ACC112 (cell line): ENCODE data around the gene TMEM203.

ENCODE experiments used
- H2AFZ ChIP-seq: fragments of 200-600 bp; sonication (generic); one replicate; pipeline ENCODE4 v1.6.0; 2017; ENCODE audit warnings: antibody characterized with exemption, low read length; ENCODE audit not compliant: unreplicated experiment
- H3K27ac ChIP-seq: fragments of 200-600 bp; sonication (generic); 2 replicates; pipeline ENCODE4 v1.5.1; 2014; ENCODE audit warnings: low read depth, mild to moderate bottlenecking, antibody characterized with exemption, low read length, moderate library complexity
- H3K27me3 ChIP-seq: fragments of 200-600 bp; sonication (generic); 2 replicates; pipeline ENCODE4 v1.6.1; 2014; ENCODE audit warnings: mild to moderate bottlenecking, antibody characterized with exemption, low read length, moderate library complexity, mixed read lengths; ENCODE audit not compliant: insufficient read depth
- H3K36me3 ChIP-seq: fragments of 200-600 bp; sonication (generic); 2 replicates; pipeline ENCODE4 v1.6.1; 2016; ENCODE audit warnings: mild to moderate bottlenecking, antibody characterized with exemption, low read length, moderate library complexity, mixed read lengths; ENCODE audit not compliant: insufficient read depth
- H3K4me1 ChIP-seq: fragments of 200-600 bp; sonication (generic); one replicate; pipeline ENCODE4 v1.6.1; 2016; ENCODE audit warnings: low read length, mixed read lengths; ENCODE audit not compliant: insufficient read depth, unreplicated experiment, control insufficient read depth
- H3K4me3 ChIP-seq: fragments of 200-600 bp; sonication (generic); 2 replicates; pipeline ENCODE4 v1.5.1; 2014; ENCODE audit warnings: mild to moderate bottlenecking, low read depth, low read length
- H3K79me2 ChIP-seq: fragments of 200-600 bp; sonication (generic); one replicate; pipeline ENCODE4 v1.6.0; 2016; ENCODE audit warnings: low read length; ENCODE audit not compliant: control insufficient read depth, unreplicated experiment, insufficient read depth

TMEM203 gene

GRCh38 chr9:137198051-137198901 lies 7.2 kb downstream of the TMEM203 start:
- Histone ChIP-seq H3K36me3 (no peaks in the 10 kb centered on the region), H2AFZ (no peak overlapping the region), H3K27ac (no peak overlapping the region), H3K27me3 (no peaks in the 10 kb centered on the region), H3K4me3 (peak overlapping the region; percentile 77), H3K4me1 (peaks cover 10% of the 10 kb centered on the region), H3K79me2 (peaks cover 7% of the 10 kb centered on the region)

DNA sequence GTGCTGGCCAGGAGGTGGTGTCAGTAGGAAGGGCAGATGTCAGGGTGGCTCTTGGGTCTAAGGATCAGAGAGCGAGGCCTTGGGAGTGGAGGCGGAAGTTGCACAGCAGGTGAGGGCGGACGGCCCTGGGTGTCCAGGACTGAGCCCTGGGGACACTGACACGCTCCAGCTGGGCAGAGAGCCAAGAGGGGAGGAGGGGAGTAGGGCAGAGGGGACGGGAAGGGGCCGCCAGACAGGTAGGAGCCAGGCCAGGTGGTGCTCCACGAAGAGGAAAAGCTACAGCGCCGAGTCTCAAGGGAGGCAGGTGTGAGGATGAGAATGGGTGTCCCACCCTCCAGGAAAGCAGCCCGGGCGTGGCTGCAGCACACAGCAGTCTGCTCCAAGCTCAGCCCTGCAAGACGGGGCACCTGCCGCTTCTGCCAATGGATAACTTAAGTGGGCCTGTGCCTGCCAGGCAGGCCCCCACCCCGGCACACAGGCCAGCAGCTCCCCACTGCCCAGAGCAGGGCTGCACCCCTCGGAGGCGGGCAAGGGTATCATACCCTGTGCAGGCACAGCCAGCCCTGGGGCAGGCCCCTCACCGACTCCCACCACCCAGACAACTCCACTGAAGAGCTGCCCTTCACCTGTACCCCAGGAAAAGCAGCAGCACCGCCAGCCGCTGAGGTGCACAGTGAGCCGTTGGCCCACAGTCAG lies 9.8 kb downstream of the TMEM203 start:
- H3K4me3 ChIP-seq: no peak overlapping the region
- H3K36me3 ChIP-seq: no peaks in the 10 kb centered on the region
- H3K4me1 ChIP-seq: peaks cover 4% of the 10 kb centered on the region
- H2AFZ ChIP-seq: no peak overlapping the region
- peaks cover 13% of the 10 kb centered on the region for H3K79me2 ChIP-seq
- H3K27ac ChIP-seq: no peak overlapping the region
- H3K27me3 ChIP-seq: no peaks in the 10 kb centered on the region

GRCh38 chr9:137194909-137195308 lies 10.5 kb downstream of the TMEM203 start:
- Histone ChIP-seq H3K79me2 (peaks cover 20% of the 10 kb centered on the region), H3K27me3 (no peaks in the 10 kb centered on the region), H3K27ac (no peak overlapping the region), H3K4me3 (no peak overlapping the region), H3K4me1 (peaks cover 9% of the 10 kb centered on the region), H2AFZ (no peak overlapping the region), H3K36me3 (no peaks in the 10 kb centered on the region)

- Histone ChIP-seq H3K4me1 (peaks cover 15% of the 10 kb centered on the region), H3K27ac (no peak overlapping the region), H3K27me3 (no peaks in the 10 kb centered on the region), H2AFZ (no peak overlapping the region), H3K36me3 (no peaks in the 10 kb centered on the region), H3K4me3 (no peak overlapping the region), H3K79me2 (peaks cover 24% of the 10 kb centered on the region)
Observed at GRCh38 chr9:137194388-137194787, 11.1 kb downstream of the TMEM203 start.

GRCh38 chr9:137193771-137194170 lies 11.7 kb downstream of the TMEM203 start:
- H2AFZ ChIP-seq: no peak overlapping the region
- no peak overlapping the region for H3K27ac ChIP-seq
- no peaks in the 10 kb centered on the region for H3K27me3 ChIP-seq
- peaks cover 24% of the 10 kb centered on the region for H3K79me2 ChIP-seq
- H3K36me3 ChIP-seq: no peaks in the 10 kb centered on the region
- H3K4me3 ChIP-seq: no peak overlapping the region
- peaks cover 13% of the 10 kb centered on the region for H3K4me1 ChIP-seq

DNA sequence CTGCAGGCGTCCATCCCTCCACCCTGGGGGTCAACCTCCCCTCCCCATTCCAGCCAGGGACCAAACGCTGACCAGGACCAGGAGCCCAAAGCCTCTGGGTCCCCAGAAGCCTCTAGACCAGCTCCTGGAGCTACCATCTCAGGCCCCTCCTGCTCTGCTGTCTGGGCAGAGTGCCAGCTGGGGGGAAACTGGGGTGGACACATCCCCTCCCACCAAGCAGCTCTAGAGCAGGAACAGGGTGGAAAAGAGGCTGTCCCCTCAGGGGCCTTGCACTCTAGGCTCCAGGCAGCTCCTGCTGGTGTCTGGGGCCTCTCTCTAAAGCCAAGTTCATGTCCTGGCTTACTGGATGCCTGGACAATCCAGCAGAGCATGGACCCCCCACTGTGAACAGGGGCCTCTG lies 12.6 kb downstream of the TMEM203 start:
- H3K27ac ChIP-seq: no peak overlapping the region
- no peak overlapping the region for H2AFZ ChIP-seq
- no peak overlapping the region for H3K4me3 ChIP-seq
- H3K79me2 ChIP-seq: peaks cover 24% of the 10 kb centered on the region
- no peaks in the 10 kb centered on the region for H3K27me3 ChIP-seq
- peaks cover 11% of the 10 kb centered on the region for H3K4me1 ChIP-seq
- no peaks in the 10 kb centered on the region for H3K36me3 ChIP-seq

DNA sequence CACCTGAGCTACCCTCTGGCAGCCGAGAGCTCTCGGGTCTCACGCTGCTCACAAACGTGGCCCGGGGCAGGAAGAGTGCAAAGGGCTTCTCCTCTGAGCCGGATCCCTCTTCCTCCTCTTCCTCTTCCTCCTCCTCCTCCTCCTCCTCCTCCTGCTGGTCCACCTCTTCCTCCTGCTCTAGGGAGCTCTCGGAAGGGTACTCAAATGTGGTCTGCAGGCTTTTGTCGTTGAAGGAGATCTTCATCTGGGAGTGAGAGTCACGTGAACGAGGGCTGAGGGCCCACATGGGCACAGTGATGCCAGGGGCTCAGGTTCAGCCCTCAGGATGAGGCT lies 13.0 kb downstream of the TMEM203 start:
- Histone ChIP-seq H3K36me3 (no peaks in the 10 kb centered on the region), H2AFZ (no peak overlapping the region), H3K27ac (no peak overlapping the region), H3K27me3 (no peaks in the 10 kb centered on the region), H3K4me3 (no peak overlapping the region), H3K4me1 (peaks cover 13% of the 10 kb centered on the region), H3K79me2 (peaks cover 28% of the 10 kb centered on the region)

- Histone ChIP-seq H3K27me3 (no peaks in the 10 kb centered on the region), H2AFZ (no peak overlapping the region), H3K27ac (no peak overlapping the region), H3K4me3 (no peak overlapping the region), H3K79me2 (peaks cover 33% of the 10 kb centered on the region), H3K4me1 (peaks cover 18% of the 10 kb centered on the region), H3K36me3 (no peaks in the 10 kb centered on the region)
Observed at GRCh38 chr9:137191691-137192447, 13.6 kb downstream of the TMEM203 start.

DNA sequence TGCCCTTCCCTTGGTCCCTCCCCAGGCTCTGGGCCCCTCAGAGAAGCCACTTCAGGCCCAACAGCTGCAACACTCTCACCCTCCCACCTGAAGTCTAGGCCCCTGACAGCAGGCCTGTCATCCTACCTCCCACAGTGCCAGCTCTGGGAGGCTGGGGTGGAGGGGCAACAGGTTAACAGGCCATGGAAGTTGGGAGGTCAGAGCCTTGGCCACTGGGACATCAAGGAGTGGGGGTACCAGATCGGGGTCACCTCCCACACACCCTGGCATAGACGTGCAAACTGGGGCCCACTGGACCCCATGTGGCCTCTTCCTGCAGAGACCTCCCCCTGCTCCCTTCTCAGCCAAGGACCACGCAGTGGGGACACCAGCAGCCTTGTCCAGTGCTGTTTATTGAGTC lies 14.2 kb downstream of the TMEM203 start:
- peaks cover 39% of the 10 kb centered on the region for H3K79me2 ChIP-seq
- H3K27me3 ChIP-seq: no peaks in the 10 kb centered on the region
- H3K36me3 ChIP-seq: no peaks in the 10 kb centered on the region
- no peak overlapping the region for H3K27ac ChIP-seq
- peaks cover 18% of the 10 kb centered on the region for H3K4me1 ChIP-seq
- no peak overlapping the region for H2AFZ ChIP-seq
- no peak overlapping the region for H3K4me3 ChIP-seq

DNA sequence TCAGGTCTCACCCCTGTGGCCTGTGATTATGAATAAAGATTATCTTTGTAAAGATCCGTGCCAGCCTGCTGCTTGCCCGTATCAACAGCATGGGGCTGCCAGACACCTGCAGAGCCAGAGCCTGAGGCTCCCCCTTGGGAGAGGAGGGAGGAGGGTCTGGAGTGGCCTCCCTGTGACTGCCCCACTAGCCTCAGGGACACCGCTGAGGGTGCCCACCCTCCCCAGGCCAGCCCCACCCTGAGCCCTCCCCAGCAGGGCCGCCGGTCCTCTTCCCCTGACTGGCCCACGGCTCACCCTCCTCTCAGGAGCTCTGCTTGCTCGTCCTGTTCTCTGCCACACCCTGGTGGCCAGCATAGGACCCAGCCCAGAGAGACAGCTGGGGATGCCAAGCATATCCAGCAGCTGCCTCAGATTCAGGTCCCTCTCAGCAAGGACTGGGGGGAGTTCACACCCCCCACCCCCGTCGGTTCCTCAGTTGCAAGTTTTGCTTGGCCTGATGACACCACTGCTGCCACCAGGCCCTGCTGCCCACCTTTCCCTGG lies 15.1 kb downstream of the TMEM203 start:
- Histone ChIP-seq H3K27me3 (no peaks in the 10 kb centered on the region), H3K4me3 (peak overlapping the region; percentile 80), H3K4me1 (peaks cover 18% of the 10 kb centered on the region), H2AFZ (no peak overlapping the region), H3K36me3 (no peaks in the 10 kb centered on the region), H3K79me2 (peaks cover 40% of the 10 kb centered on the region), H3K27ac (no peak overlapping the region)
